Vagina (tissue), 2 donors: ENCODE data around the gene DNAH14.
"Not testable (repeated sequence)": the region's sequence is repeated elsewhere in the genome, so short reads cannot be mapped to it uniquely, and the experiment has no call there.

ENCODE experiments used
- POLR2A ChIP-seq, 2 donors: fragments of 450-650 bp; IDR thresholded peaks; one replicate each; pipeline ENCODE4 v1.6.1; 2017; ENCODE audit warnings: antibody characterized with exemption in 2 of 2, mild to moderate bottlenecking in 2 of 2, moderate library complexity in 2 of 2
- TF ChIP-seq, protein P1 (sequence below), 3 experiments: fragments of 450-650 bp in 2 of 3; fragments of 200-600 bp in 1 of 3; sonication (generic) in 1 of 3; IDR thresholded peaks; one replicate each; pipeline ENCODE4 v1.5.1; 2017 to 2019; ENCODE audit warnings: antibody characterized with exemption in 3 of 3, mild to moderate bottlenecking in 2 of 3, moderate library complexity in 2 of 3

- TF ChIP-seq, protein P1, sequence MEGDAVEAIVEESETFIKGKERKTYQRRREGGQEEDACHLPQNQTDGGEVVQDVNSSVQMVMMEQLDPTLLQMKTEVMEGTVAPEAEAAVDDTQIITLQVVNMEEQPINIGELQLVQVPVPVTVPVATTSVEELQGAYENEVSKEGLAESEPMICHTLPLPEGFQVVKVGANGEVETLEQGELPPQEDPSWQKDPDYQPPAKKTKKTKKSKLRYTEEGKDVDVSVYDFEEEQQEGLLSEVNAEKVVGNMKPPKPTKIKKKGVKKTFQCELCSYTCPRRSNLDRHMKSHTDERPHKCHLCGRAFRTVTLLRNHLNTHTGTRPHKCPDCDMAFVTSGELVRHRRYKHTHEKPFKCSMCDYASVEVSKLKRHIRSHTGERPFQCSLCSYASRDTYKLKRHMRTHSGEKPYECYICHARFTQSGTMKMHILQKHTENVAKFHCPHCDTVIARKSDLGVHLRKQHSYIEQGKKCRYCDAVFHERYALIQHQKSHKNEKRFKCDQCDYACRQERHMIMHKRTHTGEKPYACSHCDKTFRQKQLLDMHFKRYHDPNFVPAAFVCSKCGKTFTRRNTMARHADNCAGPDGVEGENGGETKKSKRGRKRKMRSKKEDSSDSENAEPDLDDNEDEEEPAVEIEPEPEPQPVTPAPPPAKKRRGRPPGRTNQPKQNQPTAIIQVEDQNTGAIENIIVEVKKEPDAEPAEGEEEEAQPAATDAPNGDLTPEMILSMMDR (IDR thresholded peaks at IDR 0.05) = not testable (repeated sequence)
- TF ChIP-seq POLR2A (IDR thresholded peaks at IDR 0.05) = not testable (repeated sequence)
Observed at GRCh38 chr1:225310544-225310943, 381.1 kb downstream of the DNAH14 start.
